A549 (cell line): ENCODE measurements around the gene LHB. TPM values are rescaled to one million over a fixed set of nuclear protein-coding genes. Genes with fewer than 3 reads are reported as not detected.

ENCODE experiments used
- CEBPB ChIP-seq, 2 experiments: fragments of >200 bp in 1 of 2; sonication (Bioruptor Twin) in 1 of 2; formaldehyde crosslinking in 1 of 2; IDR thresholded peaks; 2 replicates each; pipeline ENCODE4 v1.6.1; 2012 to 2016
- CHD2 ChIP-seq: fragments of 150-350 bp; IDR thresholded peaks from 2 replicates; pipeline ENCODE4 v1.6.1; 2014; ENCODE audit warnings: low read length; ENCODE audit not compliant: partially characterized antibody
- CHD4 ChIP-seq: fragments of 200-600 bp; sonication (generic); IDR thresholded peaks from 2 replicates; pipeline ENCODE4 v1.6.1; 2016; ENCODE audit warnings: antibody characterized with exemption, mild to moderate bottlenecking, borderline replicate concordance
- EHF ChIP-seq: fragments of 250-450 bp; sonication (Bioruptor Pico); IDR thresholded peaks from 2 replicates; pipeline ENCODE4 v1.5.0; 2020; ENCODE audit warnings: mild to moderate bottlenecking
- EHMT2 ChIP-seq: fragments of 200-600 bp; sonication (generic); IDR thresholded peaks from 2 replicates; pipeline ENCODE4 v1.6.1; 2016; ENCODE audit warnings: antibody characterized with exemption, low read depth, mild to moderate bottlenecking, moderate library complexity
- ELK1 ChIP-seq: fragments of 150-350 bp; IDR thresholded peaks from 2 replicates; pipeline ENCODE4 v1.6.1; 2014; ENCODE audit warnings: low read depth, mild to moderate bottlenecking, low read length
- ESRRA ChIP-seq: fragments of 150-350 bp; IDR thresholded peaks from 2 replicates; pipeline ENCODE4 v1.6.1; 2014; ENCODE audit warnings: mild to moderate bottlenecking, low read length, borderline replicate concordance
- FOSB ChIP-seq: fragments of 250-450 bp; sonication (Bioruptor Pico); IDR thresholded peaks from 2 replicates; pipeline ENCODE4 v1.5.0; 2020; ENCODE audit warnings: mild to moderate bottlenecking, moderate library complexity
- FOSL2 ChIP-seq, 2 experiments: fragments of 450-650 bp in 1 of 2; fragments of >200 bp in 1 of 2; sonication (Bioruptor Twin) in 1 of 2; formaldehyde crosslinking; IDR thresholded peaks; 2 replicates each; pipeline versions ENCODE4 v1.5.0 to v1.6.1; 2016 to 2020; ENCODE audit warnings: mild to moderate bottlenecking in 1 of 2, moderate library complexity in 1 of 2
- FOXS1 ChIP-seq: fragments of 250-450 bp; sonication (Bioruptor Pico); IDR thresholded peaks from 2 replicates; pipeline ENCODE4 v1.5.0; 2020; ENCODE audit warnings: mild to moderate bottlenecking, moderate library complexity
- GATA3 ChIP-seq: IDR thresholded peaks from 2 replicates; pipeline ENCODE4 v1.6.1; 2012; ENCODE audit warnings: borderline replicate concordance
- HEYL ChIP-seq: fragments of 250-450 bp; sonication (Bioruptor Pico); IDR thresholded peaks from 2 replicates; pipeline ENCODE4 v1.8.0; 2021; ENCODE audit warnings: mild to moderate bottlenecking, moderate library complexity
- HMGXB4 ChIP-seq: fragments of 250-450 bp; sonication (Bioruptor Pico); IDR thresholded peaks from 2 replicates; pipeline ENCODE4 v1.5.0; 2021; ENCODE audit warnings: mild to moderate bottlenecking, moderate library complexity, borderline replicate concordance
- HOXA7 ChIP-seq: fragments of 250-450 bp; sonication (Bioruptor Pico); IDR thresholded peaks from 2 replicates; pipeline ENCODE4 v1.5.0; 2020; ENCODE audit warnings: mild to moderate bottlenecking, moderate library complexity
- HOXB13 ChIP-seq: fragments of 250-450 bp; sonication (Bioruptor Pico); IDR thresholded peaks from 2 replicates; pipeline ENCODE4 v1.5.0; 2020; ENCODE audit warnings: low read depth, mild to moderate bottlenecking, moderate library complexity
- HOXB5 ChIP-seq: fragments of 250-450 bp; sonication (Bioruptor Pico); IDR thresholded peaks from 2 replicates; pipeline ENCODE4 v1.5.0; 2020; ENCODE audit warnings: mild to moderate bottlenecking, moderate library complexity
- JUN ChIP-seq, 2 experiments: fragments of >200 bp; sonication (Bioruptor Twin); formaldehyde crosslinking; IDR thresholded peaks; 2 replicates in 1 of 2; 3 replicates in 1 of 2; pipeline ENCODE4 v1.6.1; 2016 to 2017
- JUNB ChIP-seq: fragments of >200 bp; sonication (Bioruptor Twin); formaldehyde crosslinking; IDR thresholded peaks from 2 replicates; pipeline ENCODE4 v1.6.1; 2016
- KDM1A ChIP-seq: fragments of 200-600 bp; sonication (generic); IDR thresholded peaks from 2 replicates; pipeline ENCODE4 v1.6.1; 2016; ENCODE audit warnings: low read depth, mild to moderate bottlenecking
- MAFK ChIP-seq: fragments of 450-650 bp; IDR thresholded peaks from 2 replicates; pipeline ENCODE4 v1.6.1; 2014; ENCODE audit not compliant: partially characterized antibody
- MAX ChIP-seq: IDR thresholded peaks from 2 replicates; pipeline ENCODE4 v1.6.1; 2012
- MAZ ChIP-seq: fragments of 150-350 bp; IDR thresholded peaks from 2 replicates; pipeline ENCODE4 v1.6.1; 2014; ENCODE audit warnings: antibody characterized with exemption, low read depth, low read length, borderline replicate concordance
- MYC ChIP-seq: IDR thresholded peaks from 2 replicates; pipeline ENCODE4 v1.6.1; 2012; ENCODE audit warnings: mild to moderate bottlenecking, inconsistent platforms, low read length, improper control_type of control experiment, borderline replicate concordance
- NFE2L2 ChIP-seq: fragments of 150-350 bp; conservative IDR thresholded peaks from 2 replicates; pipeline ENCODE4 v1.6.1; 2014; ENCODE audit warnings: low read length
- NPAS2 ChIP-seq: fragments of 250-450 bp; sonication (Bioruptor Pico); IDR thresholded peaks from 2 replicates; pipeline ENCODE4 v1.8.0; 2022; ENCODE audit warnings: mild to moderate bottlenecking, moderate library complexity, borderline replicate concordance
- NR3C1 ChIP-seq: fragments of >200 bp; sonication (Bioruptor Twin); formaldehyde crosslinking; IDR thresholded peaks from 3 replicates; pipeline ENCODE4 v1.6.1; 2017
- PBX3 ChIP-seq: IDR thresholded peaks from 2 replicates; pipeline ENCODE4 v1.6.1; 2012
- PHF8 ChIP-seq: fragments of 200-600 bp; sonication (generic); IDR thresholded peaks from 2 replicates; pipeline ENCODE4 v1.6.1; 2016; ENCODE audit warnings: low read depth, mild to moderate bottlenecking, antibody characterized with exemption, moderate library complexity, borderline replicate concordance
- RAD21 ChIP-seq, 2 experiments: fragments of >200 bp in 1 of 2; sonication (Bioruptor Twin) in 1 of 2; formaldehyde crosslinking in 1 of 2; IDR thresholded peaks in 1 of 2; conservative IDR thresholded peaks in 1 of 2; 2 replicates in 1 of 2; 3 replicates in 1 of 2; pipeline ENCODE4 v1.6.1; 2012 to 2018; ENCODE audit warnings: inconsistent platforms in 1 of 2
- RARB ChIP-seq: fragments of 250-450 bp; sonication (Bioruptor Pico); IDR thresholded peaks from 2 replicates; pipeline ENCODE4 v1.8.0; 2021; ENCODE audit warnings: mild to moderate bottlenecking, moderate library complexity
- RCOR1 ChIP-seq: fragments of 150-350 bp; IDR thresholded peaks from 2 replicates; pipeline ENCODE4 v1.6.1; 2014; ENCODE audit warnings: antibody characterized with exemption, low read length, low read depth
- RFX5 ChIP-seq: fragments of 450-650 bp; IDR thresholded peaks from 2 replicates; pipeline ENCODE4 v1.7.1; 2014; ENCODE audit warnings: antibody characterized with exemption, mild to moderate bottlenecking, moderate library complexity
- RNF2 ChIP-seq: fragments of 200-600 bp; sonication (generic); IDR thresholded peaks from 2 replicates; pipeline ENCODE4 v1.6.1; 2016; ENCODE audit warnings: low read depth, mild to moderate bottlenecking, antibody characterized with exemption, moderate library complexity, borderline replicate concordance
- SMC3 ChIP-seq: fragments of >200 bp; sonication (Bioruptor Twin); formaldehyde crosslinking; IDR thresholded peaks from 3 replicates; pipeline ENCODE4 v1.6.1; 2018; ENCODE audit warnings: inconsistent platforms
- SREBF2 ChIP-seq: fragments of 450-650 bp; IDR thresholded peaks from 2 replicates; pipeline ENCODE4 v1.6.1; 2014; ENCODE audit warnings: mild to moderate bottlenecking, moderate library complexity
- TFCP2L1 ChIP-seq: fragments of 250-450 bp; sonication (Bioruptor Pico); IDR thresholded peaks from 2 replicates; pipeline ENCODE4 v1.5.0; 2021; ENCODE audit warnings: mild to moderate bottlenecking
- TP53 ChIP-seq: fragments of 250-450 bp; sonication (Bioruptor Pico); IDR thresholded peaks from 2 replicates; pipeline ENCODE4 v1.5.0; 2021; ENCODE audit warnings: mild to moderate bottlenecking, moderate library complexity
- USF2 ChIP-seq: fragments of 450-650 bp; IDR thresholded peaks from 2 replicates; pipeline ENCODE4 v1.6.1; 2014; ENCODE audit warnings: antibody characterized with exemption
- ZC3H11A ChIP-seq: fragments of 450-650 bp; IDR thresholded peaks from 2 replicates; pipeline ENCODE4 v1.6.1; 2014; ENCODE audit warnings: antibody characterized with exemption, mild to moderate bottlenecking
- ZFP36 ChIP-seq: fragments of 450-650 bp; IDR thresholded peaks from 2 replicates; pipeline ENCODE4 v1.6.1; 2014; ENCODE audit warnings: borderline replicate concordance; ENCODE audit not compliant: partially characterized antibody
- ZSCAN20 ChIP-seq: fragments of 250-450 bp; sonication (Bioruptor Pico); IDR thresholded peaks from 2 replicates; pipeline ENCODE4 v1.8.0; 2022; ENCODE audit warnings: mild to moderate bottlenecking, moderate library complexity
- polyA plus RNA-seq, 4 experiments: library from polyadenylated mRNA; depleted of rRNA in 3 of 4; stranded (reverse); fragments of >200 nt; fragmentation: RNase III in 1 of 4; extraction: RNeasy Plus Mini Kit Qiagen cat#74134 plus additional on column Dnase treatment in 1 of 4; gene quantifications; 2 replicates in 3 of 4; 3 replicates in 1 of 4; pipeline ENCODE4 v1.2.3, GENCODE V29; 2011 to 2017

Gene LHB
- polyA plus RNA-seq, 2 of the 4 experiments (the other 2 are of a cell fraction), result 0.22 TPM; not detected in 1

- no peak for TF ChIP-seq ESRRA
- TF ChIP-seq JUN (IDR thresholded peaks at IDR 0.05), result no peak
- peak; percentile 83; the same call in 1 of the 2 replicates for TF ChIP-seq TFCP2L1 (CRISPR knock-in tag)
- TF ChIP-seq CHD4, result no peak
- TF ChIP-seq MAFK, result no peak
- no peak for TF ChIP-seq MYC
- TF ChIP-seq NR3C1, result no peak
- TF ChIP-seq HOXA7 (CRISPR knock-in tag), result peak; percentile 91; the same call in 1 of the 2 replicates
- 0 out of 2 replicates have a peak, but pooled peaks have one; percentile 39 for TF ChIP-seq FOXS1 (CRISPR knock-in tag)
- TF ChIP-seq FOSL2 (IDR thresholded peaks at IDR 0.05), result no peak
- no peak for TF ChIP-seq FOSL2 (CRISPR knock-in tag; IDR thresholded peaks at IDR 0.05)
- TF ChIP-seq HMGXB4 (CRISPR knock-in tag), result peak; percentile 9; the same call in 1 of the 2 replicates
- peak; percentile 69; the same call in 1 of the 2 replicates for TF ChIP-seq EHF (CRISPR knock-in tag)
- no peak for TF ChIP-seq CEBPB (IDR thresholded peaks at IDR 0.05)
- TF ChIP-seq RCOR1, result no peak
- TF ChIP-seq ZSCAN20 (CRISPR knock-in tag), result 0 out of 2 replicates have a peak, but pooled peaks have one; percentile 37
- no peak for TF ChIP-seq PHF8
- TF ChIP-seq HOXB13, result 0 out of 2 replicates have a peak, but pooled peaks have one; percentile 38
- TF ChIP-seq NFE2L2, result no peak
- TF ChIP-seq NPAS2 (CRISPR knock-in tag), result no peak
- no peak for TF ChIP-seq ELK1
- no peak for TF ChIP-seq ZFP36
- peak; percentile 78 for TF ChIP-seq TP53 (CRISPR knock-in tag)
- TF ChIP-seq SMC3, result no peak
- TF ChIP-seq ZC3H11A, result no peak
- no peak for TF ChIP-seq EHMT2
- no peak for TF ChIP-seq RNF2
- no peak for TF ChIP-seq GATA3
- no peak for TF ChIP-seq MAX
- no peak for TF ChIP-seq KDM1A
- no peak for TF ChIP-seq RFX5
- no peak; the same call in 1 of the 2 replicates for TF ChIP-seq MAZ
- TF ChIP-seq PBX3, result no peak; the same call in 1 of the 2 replicates
- TF ChIP-seq RARB (CRISPR knock-in tag), result peak; percentile 96
- peak; percentile 82 for TF ChIP-seq FOSB
- no peak for TF ChIP-seq CHD2
- TF ChIP-seq USF2, result no peak
- TF ChIP-seq HOXB5 (CRISPR knock-in tag), result peak; percentile 71; the same call in 1 of the 2 replicates
- peak in 1 of 2 experiments; percentile 4; a peak in 1 of 5 replicates for TF ChIP-seq RAD21 (conservative IDR thresholded peaks at IDR 0.05 in 1 of 2, IDR thresholded peaks at IDR 0.05 in 1 of 2)
- no peak for TF ChIP-seq JUNB
- no peak for TF ChIP-seq SREBF2
- TF ChIP-seq HEYL (CRISPR knock-in tag), result peak; percentile 6; the same call in 1 of the 2 replicates
Measured at GRCh38 chr19:48968179-48968661, 48.7 kb downstream of the LHB start (continued).
